Glutamatergic neuron (in vitro differentiated cells): ENCODE data around the gene MMP28. TPM values are rescaled to one million over a fixed set of nuclear protein-coding genes. Genes with fewer than 3 reads are reported as not detected.

Experiments
- DNase-seq: peaks from one replicate; pipeline ENCODE4 v3.0.0; 2022
- H3K27ac Mint-ChIP-seq: one replicate; pipeline ENCODE4 v1.8.0; 2020; ENCODE audit warnings: mild to moderate bottlenecking, mixed read lengths, inconsistent platforms; ENCODE audit not compliant: unreplicated experiment
- H3K27me3 Mint-ChIP-seq: one replicate; pipeline ENCODE4 v1.8.0; 2020; ENCODE audit warnings: mild to moderate bottlenecking, moderate library complexity, mixed read lengths, inconsistent platforms; ENCODE audit not compliant: unreplicated experiment
- H3K36me3 Mint-ChIP-seq: one replicate; pipeline ENCODE4 v1.8.0; 2020; ENCODE audit warnings: mild to moderate bottlenecking, mixed read lengths, inconsistent platforms; ENCODE audit not compliant: unreplicated experiment
- H3K4me1 Mint-ChIP-seq: one replicate; pipeline ENCODE4 v1.8.0; 2020; ENCODE audit warnings: mild to moderate bottlenecking, low read depth, mixed read lengths, inconsistent platforms; ENCODE audit not compliant: unreplicated experiment
- H3K4me3 Mint-ChIP-seq: one replicate; pipeline ENCODE4 v1.8.0; 2020; ENCODE audit warnings: mild to moderate bottlenecking, mixed read lengths, inconsistent platforms; ENCODE audit not compliant: unreplicated experiment
- H3K9me3 Mint-ChIP-seq: one replicate; pipeline ENCODE4 v1.8.0; 2020; ENCODE audit warnings: mild to moderate bottlenecking, moderate library complexity, mixed read lengths, inconsistent platforms; ENCODE audit not compliant: unreplicated experiment
- total RNA-seq: library from RNA; stranded (reverse); fragmentation: NEBNext Ultra II Directional; extraction: Animal tissue kit (Norgen Biotek cat#: 25700); gene quantifications from one replicate; pipeline ENCODE4 v1.2.1, GENCODE V29; 2021; ENCODE audit not compliant: unreplicated experiment
- TF ChIP-seq, protein P1 (sequence below): fragments of 200-600 bp; sonication (generic); IDR thresholded peaks from one replicate; pipeline ENCODE4 v1.5.0; 2021; ENCODE audit not compliant: partially characterized antibody, unreplicated experiment

Gene MMP28
- total RNA-seq, 1 donor from 2014 or later, result 0.49 TPM

- Mint-ChIP-seq H3K27me3 (peaks cover 5% of the 10 kb centered on the region), H3K9me3 (no peaks in the 10 kb centered on the region), H3K4me3 (no peak overlapping the region), H3K4me1 (peaks cover 3% of the 10 kb centered on the region), H3K36me3 (no peaks in the 10 kb centered on the region), H3K27ac (no peak overlapping the region)
- TF ChIP-seq, protein P1, sequence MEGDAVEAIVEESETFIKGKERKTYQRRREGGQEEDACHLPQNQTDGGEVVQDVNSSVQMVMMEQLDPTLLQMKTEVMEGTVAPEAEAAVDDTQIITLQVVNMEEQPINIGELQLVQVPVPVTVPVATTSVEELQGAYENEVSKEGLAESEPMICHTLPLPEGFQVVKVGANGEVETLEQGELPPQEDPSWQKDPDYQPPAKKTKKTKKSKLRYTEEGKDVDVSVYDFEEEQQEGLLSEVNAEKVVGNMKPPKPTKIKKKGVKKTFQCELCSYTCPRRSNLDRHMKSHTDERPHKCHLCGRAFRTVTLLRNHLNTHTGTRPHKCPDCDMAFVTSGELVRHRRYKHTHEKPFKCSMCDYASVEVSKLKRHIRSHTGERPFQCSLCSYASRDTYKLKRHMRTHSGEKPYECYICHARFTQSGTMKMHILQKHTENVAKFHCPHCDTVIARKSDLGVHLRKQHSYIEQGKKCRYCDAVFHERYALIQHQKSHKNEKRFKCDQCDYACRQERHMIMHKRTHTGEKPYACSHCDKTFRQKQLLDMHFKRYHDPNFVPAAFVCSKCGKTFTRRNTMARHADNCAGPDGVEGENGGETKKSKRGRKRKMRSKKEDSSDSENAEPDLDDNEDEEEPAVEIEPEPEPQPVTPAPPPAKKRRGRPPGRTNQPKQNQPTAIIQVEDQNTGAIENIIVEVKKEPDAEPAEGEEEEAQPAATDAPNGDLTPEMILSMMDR, result no peak
- no peak for DNase-seq
Measured at GRCh38 chr17:35786941-35787432, 8.5 kb downstream of the MMP28 start.

DNA sequence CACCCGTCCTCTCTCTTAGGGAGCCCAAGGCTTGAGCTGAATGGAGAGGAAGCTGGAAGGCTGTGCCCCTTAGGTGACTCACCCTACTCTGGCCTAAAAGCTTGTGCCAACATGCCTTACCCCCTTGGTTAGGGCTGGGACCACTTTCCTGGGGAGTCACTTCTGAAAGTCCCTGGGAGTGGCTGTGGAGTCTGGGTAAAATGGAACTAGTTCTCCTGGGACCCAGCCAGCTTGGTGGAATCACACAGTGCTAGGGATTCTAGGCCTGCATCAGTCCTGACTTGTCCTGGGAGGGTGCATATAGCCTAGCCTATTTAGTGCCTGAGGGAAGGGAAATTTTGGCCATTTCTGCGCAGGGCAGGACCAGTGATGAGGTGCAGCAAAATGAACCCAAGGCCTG lies 10.5 kb downstream of the MMP28 start:
- no peak for DNase-seq
- H3K4me1 Mint-ChIP-seq, result peaks cover 3% of the 10 kb centered on the region
- H3K9me3 Mint-ChIP-seq, result no peaks in the 10 kb centered on the region
- TF ChIP-seq, protein P1, result no peak
- H3K27me3 Mint-ChIP-seq, result no peaks in the 10 kb centered on the region
- no peak overlapping the region for H3K4me3 Mint-ChIP-seq
- no peak overlapping the region for H3K27ac Mint-ChIP-seq
- H3K36me3 Mint-ChIP-seq, result no peaks in the 10 kb centered on the region

DNA sequence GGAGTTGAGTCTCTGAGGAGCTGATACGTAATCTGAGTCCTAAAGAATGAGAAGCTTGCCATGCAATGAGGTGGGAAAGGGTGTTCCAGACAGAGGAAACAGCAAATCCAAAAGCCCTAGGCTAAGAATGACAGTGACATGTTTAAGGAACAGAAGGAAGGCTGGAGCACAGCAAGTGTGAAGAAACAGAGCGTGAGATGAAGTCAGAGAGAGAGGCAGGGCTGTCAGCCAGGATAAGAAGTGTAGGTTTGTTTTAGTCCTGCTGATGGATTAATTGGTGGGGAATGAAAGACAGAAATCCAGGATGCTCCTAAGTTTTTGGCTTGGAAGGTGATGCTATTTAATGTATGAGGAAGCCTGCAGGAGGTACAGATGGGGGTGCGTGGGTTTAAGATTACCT lies 14.5 kb downstream of the MMP28 start:
- no peak overlapping the region for H3K27ac Mint-ChIP-seq
- no peaks in the 10 kb centered on the region for H3K36me3 Mint-ChIP-seq
- no peaks in the 10 kb centered on the region for H3K27me3 Mint-ChIP-seq
- peaks cover 4% of the 10 kb centered on the region for H3K4me1 Mint-ChIP-seq
- TF ChIP-seq, protein P1, result no peak
- no peak overlapping the region for H3K4me3 Mint-ChIP-seq
- no peak for DNase-seq
- H3K9me3 Mint-ChIP-seq, result no peaks in the 10 kb centered on the region

GRCh38 chr17:35778641-35779196 lies 16.7 kb downstream of the MMP28 start:
- DNase-seq, result no peak
- Mint-ChIP-seq H3K4me1 (peaks cover 12% of the 10 kb centered on the region), H3K27ac (no peak overlapping the region), H3K27me3 (no peaks in the 10 kb centered on the region), H3K9me3 (peaks cover 1% of the 10 kb centered on the region), H3K4me3 (no peak overlapping the region), H3K36me3 (no peaks in the 10 kb centered on the region)
- TF ChIP-seq, protein P1, result no peak

- H3K27ac Mint-ChIP-seq, result no peak overlapping the region
Measured at GRCh38 chr17:35775583-35775982, 19.9 kb downstream of the MMP28 start.

More at GRCh38 chr17:35775583-35775982, 19.9 kb downstream of the MMP28 start:
- no peak for DNase-seq
- peaks cover 14% of the 10 kb centered on the region for H3K4me1 Mint-ChIP-seq
- no peaks in the 10 kb centered on the region for H3K36me3 Mint-ChIP-seq
- no peaks in the 10 kb centered on the region for H3K27me3 Mint-ChIP-seq
- peaks cover 1% of the 10 kb centered on the region for H3K9me3 Mint-ChIP-seq
- no peak overlapping the region for H3K4me3 Mint-ChIP-seq
- TF ChIP-seq, protein P1, result no peak
